HG03095 (cell line): ENCODE results near the gene GALNT18.

Experiments
- ATAC-seq: cut with Tn5 transposase; IDR thresholded peaks from one replicate; pipeline ENCODE4 v1.9.1; 2021; ENCODE audit warnings: moderate library complexity; ENCODE audit not compliant: unreplicated experiment

Gene GALNT18

GRCh38 chr11:11534981-11535380 is 86.8 kb downstream of the GALNT18 start:
- no peak for ATAC-seq

GRCh38 chr11:11533751-11534150 is 88.1 kb downstream of the GALNT18 start:
- ATAC-seq = no peak

GRCh38 chr11:11533057-11533456 is 88.7 kb downstream of the GALNT18 start:
- ATAC-seq = no peak

DNA sequence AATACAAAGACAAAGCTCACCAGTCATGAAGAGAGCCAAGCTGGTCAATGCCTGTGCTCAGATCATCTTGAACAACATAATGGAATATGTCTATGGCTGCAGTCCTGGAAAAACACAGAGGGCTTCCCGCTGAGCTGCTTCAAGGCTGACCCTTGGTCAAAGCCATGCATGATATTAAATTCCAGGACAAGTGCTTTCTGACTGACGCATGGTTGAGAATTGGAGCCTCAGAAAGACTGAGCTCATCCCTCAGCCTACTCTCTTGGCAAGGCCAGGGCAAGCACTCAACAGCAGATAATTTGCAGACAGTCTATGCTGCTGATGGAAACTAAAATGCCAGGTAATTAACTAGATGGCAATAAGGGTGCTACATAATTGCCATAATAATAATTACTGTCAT is 89.2 kb downstream of the GALNT18 start:
- no peak for ATAC-seq

DNA sequence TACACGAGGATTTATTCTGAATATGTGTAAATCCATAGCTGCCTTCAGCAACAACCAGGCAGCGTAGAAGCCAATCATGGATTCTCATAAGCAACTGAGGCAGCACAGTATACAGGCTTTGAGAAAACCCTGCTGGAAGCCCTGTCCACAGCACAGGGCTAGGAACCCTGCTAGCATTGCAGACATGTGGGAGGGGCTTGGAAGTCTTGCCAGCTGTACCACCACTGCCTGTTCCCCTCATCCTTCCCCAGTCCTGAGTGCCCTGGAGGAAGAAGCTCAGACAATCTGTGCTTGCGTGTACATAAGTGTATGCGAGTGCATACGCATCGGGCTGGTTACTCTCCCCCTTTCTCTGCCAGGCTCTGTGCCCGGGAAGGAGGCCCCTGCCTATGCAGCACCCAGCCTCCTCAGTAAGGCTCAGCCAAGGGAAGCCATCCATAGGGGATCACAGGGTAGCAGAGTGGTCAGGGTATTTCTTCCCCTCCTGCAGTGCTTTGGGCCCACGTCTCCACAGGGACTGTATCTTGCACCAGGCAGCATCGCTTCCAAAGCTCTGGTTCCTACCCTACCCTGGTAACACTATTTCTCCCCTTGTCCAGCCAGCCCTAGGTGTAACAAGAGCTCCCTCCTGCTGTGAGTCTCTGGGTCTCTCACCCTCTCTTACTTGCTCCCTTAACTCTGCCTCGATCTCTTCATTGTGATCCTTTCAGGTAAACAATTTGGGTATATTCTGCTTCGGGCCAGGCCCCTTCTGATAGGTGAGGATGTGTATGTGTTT is 90.5 kb downstream of the GALNT18 start:
- no peak for ATAC-seq

DNA sequence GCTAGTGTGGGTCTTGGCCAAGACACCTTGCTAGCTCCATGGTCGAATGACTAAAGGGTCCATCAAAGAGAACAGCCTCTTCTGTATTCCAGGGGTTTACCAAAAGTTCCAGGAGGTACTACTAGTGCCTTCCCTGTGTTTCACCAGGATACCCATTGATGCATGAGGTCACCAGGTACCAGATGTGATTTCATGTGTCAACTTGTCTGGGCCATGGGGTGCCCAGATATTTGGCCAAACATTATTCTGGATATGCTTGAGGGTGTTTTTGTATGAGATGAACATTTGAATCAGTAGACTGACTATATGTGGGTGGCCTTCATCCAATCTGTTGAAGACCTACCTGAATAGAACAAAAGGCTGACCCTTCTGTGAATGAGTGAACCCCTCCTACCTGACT is 92.8 kb downstream of the GALNT18 start:
- no peak for ATAC-seq

DNA sequence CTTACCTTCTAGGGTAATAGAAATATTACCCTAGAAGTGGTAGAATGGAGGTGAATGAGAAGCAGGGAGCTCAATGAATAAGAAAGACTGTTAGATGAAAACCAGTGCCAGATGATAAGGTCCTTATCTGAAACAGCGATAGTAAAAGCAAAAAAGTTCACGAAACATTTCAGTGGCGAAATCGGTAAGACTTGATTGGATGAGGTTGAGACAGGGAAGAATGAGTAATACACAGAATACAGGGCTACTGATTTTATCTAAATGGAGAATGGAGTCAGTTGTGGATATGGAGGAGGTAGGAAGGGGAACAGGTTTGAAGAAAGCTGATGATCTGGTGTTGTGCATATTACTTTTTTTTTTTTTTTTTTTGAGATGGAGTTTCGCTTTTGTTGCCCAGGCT is 96.5 kb downstream of the GALNT18 start:
- no peak for ATAC-seq

DNA sequence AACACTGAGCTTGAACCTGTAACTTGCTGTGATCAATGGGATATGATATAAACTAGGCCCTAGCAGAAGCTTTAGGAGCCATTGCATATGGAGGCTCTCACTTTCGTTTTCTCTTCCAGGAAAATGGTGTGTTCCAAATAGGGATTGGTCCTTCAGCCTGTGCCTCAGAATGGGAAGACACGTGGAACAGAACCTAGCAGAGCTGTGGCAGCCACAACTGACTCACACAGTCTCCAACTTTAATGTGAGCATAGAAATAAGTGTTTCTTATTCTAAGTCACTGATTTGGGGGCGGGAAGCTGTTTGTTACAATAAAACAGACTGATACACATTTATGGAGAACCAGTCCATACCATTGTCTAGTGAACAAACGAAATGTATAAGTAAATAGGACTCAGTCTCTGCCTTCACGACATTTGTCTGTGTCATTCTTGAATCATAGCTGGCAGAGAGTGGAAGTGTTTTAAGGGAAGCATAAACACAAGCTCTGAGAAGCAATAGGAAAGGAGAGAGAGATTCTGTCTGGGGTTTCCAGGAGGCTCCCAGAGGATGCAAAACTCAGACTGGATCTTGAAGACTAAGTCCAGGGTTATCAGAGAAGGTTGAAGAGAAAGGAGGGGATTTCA is 97.3 kb downstream of the GALNT18 start:
- no peak for ATAC-seq

DNA sequence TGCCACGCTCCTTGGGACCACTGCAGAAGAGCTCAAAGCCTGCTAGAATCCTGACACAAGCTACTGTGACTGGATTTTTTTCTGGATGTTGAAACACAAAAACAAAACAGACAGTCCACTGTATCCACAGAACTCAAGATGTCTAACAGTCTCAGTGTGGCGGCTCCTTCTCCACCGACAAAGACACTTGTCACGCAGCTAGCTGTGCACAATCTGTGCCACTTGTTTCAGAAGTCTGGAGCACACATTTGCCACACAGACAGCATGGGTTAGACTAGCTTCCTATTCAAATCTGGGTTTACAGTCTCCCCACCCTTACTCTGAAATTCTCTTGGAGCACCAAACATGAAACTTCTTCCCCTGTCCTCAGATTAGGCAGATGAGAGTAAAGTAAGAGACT is 99.2 kb downstream of the GALNT18 start:
- no peak for ATAC-seq

DNA sequence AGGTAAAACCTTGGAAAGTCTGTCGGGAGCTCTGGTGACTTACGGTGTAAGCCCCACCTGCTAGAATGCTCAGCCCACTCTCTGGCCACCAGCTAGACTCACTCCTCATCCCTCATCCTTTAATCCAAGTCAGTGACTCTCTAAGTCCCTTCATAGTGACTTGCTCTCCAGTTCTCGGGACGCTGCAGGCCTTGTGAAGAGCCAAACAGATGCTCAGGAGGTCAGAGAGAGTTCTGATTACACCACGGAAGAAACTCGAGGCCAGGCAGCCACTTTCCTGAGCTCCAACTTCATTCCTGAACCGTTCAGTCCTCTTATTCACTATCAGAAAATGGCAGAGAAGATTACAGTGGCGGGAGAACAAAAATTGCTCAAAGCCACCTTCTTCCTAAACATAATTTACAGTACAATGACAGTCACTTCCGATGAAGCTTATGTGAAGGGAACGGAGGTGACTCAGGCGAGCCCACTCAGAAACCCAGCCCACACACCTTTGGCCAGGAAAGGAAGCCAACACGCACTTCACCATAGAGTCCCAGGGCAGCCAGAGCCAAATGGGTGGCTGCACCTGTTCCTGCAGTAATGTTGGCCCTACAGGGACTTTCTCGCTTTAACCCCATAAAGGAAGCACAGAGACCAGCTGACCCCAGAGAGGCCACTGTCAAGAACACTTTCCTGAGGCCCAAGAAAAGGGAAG is 100.4 kb downstream of the GALNT18 start:
- ATAC-seq = no peak

- no peak for ATAC-seq
Observed at GRCh38 chr11:11520231-11521015, 101.4 kb downstream of the GALNT18 start.

- no peak for ATAC-seq
Observed at GRCh38 chr11:11519184-11519583, 102.6 kb downstream of the GALNT18 start.

DNA sequence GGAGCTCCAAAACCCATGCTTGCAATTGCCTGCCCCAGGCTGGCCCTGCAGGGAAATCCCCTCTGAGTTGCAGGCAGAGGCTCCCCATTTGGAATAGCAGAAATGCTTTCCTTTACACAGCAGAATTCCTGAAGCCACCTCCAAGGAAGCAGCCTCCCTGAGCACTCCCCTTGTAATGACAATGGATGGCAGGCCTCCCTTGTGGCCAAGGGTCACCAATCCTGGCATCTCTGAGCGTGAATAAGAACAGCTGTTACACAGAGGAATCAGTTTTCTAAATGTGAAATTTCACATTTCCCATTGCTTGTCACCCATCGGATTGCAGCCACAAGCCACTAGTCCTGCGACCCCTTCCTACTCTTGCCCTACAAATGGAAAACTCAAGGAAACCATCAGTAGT is 107.6 kb downstream of the GALNT18 start:
- no peak for ATAC-seq

- no peak for ATAC-seq
Observed at GRCh38 chr11:11513422-11513821, 108.4 kb downstream of the GALNT18 start.

DNA sequence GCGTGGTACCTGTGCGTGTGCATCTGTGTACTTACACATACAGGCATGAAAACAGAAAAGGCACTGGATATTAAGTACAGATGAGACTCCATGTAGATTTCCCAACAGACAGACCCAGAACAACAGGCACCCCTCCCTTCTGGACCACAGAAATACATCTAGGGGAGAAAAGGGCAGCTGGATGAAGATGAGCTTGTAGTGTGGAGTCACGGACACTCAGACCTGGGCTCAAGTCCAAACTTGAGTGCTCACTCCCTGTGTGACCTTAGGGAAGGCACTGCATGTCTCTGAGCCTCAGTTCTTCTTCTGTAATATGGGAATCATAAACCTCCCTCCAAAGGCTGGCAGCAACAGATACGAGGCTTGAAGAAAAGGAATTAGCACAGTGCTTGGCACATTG is 108.9 kb downstream of the GALNT18 start:
- ATAC-seq = no peak

DNA sequence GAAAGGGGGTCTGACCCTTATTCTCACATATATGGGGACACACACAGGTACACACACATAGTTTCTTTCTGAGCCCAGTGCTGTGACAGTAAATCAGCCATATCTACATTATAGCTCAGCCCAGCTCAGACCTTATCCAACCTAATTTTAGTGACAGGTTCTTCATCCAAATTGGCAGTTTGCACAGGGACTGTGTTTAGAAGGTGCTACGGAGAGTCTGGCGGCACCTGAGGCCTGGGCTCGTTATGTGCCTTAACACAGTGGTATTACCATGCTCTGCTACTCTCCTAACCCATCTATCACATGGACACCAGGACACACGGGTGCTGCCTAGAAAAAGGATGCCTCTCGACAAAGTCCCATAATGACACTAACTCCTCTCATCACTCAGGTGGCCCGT is 109.3 kb downstream of the GALNT18 start:
- ATAC-seq = no peak

DNA sequence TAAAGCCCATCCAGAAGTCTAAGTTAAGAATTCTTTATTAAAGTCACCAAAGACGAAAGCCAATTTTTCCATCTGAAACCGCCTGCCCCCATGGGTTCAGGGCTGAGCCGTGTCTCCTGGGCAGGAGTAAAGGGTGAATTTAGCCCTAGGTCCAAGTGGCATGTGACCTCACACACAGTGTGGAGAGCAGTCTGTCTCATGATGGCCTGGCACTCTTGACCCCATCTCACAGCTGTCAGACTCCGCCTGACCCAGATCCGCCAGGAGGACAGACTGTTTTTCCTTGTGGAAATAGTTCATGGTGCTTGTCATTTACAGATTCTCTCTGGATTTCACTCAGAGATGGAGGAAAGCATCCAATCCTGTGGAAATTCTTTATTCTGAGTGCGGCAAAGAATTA is 109.7 kb downstream of the GALNT18 start:
- no peak for ATAC-seq

DNA sequence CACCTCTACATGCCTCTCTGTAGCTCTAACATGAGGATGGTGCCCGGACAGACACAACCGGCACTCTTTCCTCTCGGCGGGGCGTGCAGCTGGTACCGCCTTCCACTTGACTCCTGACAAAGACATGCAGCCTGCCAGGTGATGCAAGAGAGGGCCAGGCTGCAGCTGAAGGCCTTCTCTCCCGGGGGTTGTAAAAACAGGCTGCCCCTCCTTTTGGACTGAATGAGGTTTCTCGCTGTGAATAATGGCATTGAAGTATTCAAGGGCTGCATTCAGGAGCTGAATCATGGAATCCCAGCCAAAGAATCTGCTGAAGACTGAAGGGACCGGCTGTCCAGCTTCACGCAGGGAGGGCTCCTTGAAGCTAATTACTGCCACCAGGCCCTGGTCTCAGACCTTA is 110.9 kb downstream of the GALNT18 start:
- ATAC-seq = no peak

DNA sequence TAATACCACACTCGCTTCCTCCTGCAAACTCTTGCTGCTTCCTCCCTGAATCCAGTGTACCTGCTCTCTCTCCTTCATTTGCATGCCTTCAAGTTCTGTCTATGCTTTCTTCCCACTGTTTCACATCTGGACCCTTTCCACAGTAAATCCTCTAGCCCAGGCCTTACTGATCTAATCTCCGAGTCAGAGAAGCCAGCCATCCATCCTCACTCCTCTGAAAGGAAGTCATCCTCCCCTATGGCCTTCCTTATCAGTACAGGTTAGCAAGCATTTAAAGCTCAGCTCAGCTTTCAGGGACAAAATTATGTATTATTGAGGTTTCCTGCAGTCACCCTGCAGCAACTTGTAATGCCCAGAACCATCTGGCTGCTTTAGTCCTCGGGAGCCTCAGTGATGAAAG is 116.1 kb downstream of the GALNT18 start:
- no peak for ATAC-seq

GRCh38 chr11:11505190-11505589 is 116.6 kb downstream of the GALNT18 start:
- no peak for ATAC-seq

- no peak for ATAC-seq
Observed at GRCh38 chr11:11504071-11504470, 117.7 kb downstream of the GALNT18 start.
